D721Med (cell line): ENCODE results near the gene FADS3.

ENCODE experiments used
- DNase-seq: peaks from one replicate; pipeline ENCODE4 v3.0.0; 2011; ENCODE audit warnings: low spot score; ENCODE audit not compliant: insufficient read length
- FAIRE-seq: peaks from 2 replicates; lab custom pipeline; 2011; peaks lifted over from hg19 to GRCh38; lab: Jason Lieb, UNC
- CTCF ChIP-seq: IDR thresholded peaks from 2 replicates; pipeline ENCODE4 v1.5.1; 2012; ENCODE audit warnings: mild to moderate bottlenecking, control low read depth; ENCODE audit not compliant: insufficient read depth; ENCODE audit errors: missing control alignments

Gene FADS3

GRCh38 chr11:61869708-61870451, 21.5 kb downstream of the FADS3 start:
- no peak for FAIRE-seq

GRCh38 chr11:61869429-61869707, 22.0 kb downstream of the FADS3 start:
- TF ChIP-seq CTCF = no peak
- FAIRE-seq = no peak
- DNase-seq = no peak

More at GRCh38 chr11:61869708-61870451, 21.5 kb downstream of the FADS3 start:
- no peak for TF ChIP-seq CTCF
- no peak for DNase-seq

DNA sequence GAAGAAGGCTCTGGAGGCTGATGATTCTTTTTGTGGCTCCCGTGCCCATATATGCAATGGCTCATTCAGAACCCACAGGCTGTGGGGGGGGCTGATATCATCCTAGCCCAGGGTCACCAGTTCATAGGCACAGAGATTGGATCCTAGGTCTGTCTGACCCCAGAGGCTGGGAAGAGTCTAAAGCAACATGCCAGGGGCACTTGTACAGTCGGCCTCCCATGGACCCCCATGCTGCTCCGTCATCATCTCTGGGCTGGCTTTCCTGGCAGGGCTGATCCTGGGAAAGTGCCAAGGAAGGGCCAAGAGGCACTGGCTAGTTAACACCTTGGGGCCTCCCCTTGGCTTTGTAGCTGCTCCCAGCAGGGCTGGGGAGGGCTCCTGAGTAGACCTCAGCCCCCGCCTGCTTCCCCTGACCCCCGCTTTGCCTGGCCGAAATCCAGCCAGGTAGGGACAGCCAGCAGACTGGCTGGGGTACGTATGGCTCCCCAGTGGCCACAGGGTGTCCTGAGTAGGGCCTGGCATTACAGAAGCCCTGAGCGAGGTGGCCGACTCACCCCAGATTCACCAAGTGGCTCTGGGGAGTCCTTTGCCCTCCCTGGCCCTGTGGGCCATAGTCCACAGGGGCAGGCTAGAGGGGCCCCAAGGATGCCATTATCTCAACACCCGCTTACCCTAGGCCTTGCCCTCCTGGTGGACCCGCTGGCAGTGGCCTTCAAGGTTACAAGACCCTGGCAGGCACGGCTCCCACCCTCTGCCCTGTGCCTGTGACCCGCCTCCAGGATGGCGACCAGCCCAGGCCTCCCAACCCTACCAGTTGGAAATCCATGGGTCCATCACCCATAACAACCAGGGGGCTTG, 22.5 kb downstream of the FADS3 start:
- DNase-seq (no peak), FAIRE-seq (no peak)
- TF ChIP-seq CTCF = no peak

DNA sequence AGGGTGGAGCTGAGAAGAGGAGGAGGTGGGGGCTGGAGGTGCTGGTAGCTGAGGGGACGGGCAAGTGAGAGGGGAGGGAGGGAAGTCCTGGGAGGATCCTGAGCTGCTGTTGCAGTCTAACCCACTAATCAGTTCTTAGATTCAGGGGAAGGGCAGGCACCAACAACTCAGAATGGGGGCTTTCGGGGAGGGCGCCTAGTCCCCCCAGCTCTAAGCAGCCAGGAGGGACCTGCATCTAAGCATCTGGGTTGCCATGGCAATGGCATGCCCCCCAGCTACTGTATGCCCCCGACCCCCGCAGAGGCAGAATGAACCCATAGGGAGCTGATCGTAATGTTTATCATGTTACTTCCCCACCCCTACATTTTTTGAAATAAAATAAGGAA, 24.4 kb downstream of the FADS3 start:
- FAIRE-seq (no peak), DNase-seq (no peak)
- no peak for TF ChIP-seq CTCF

DNA sequence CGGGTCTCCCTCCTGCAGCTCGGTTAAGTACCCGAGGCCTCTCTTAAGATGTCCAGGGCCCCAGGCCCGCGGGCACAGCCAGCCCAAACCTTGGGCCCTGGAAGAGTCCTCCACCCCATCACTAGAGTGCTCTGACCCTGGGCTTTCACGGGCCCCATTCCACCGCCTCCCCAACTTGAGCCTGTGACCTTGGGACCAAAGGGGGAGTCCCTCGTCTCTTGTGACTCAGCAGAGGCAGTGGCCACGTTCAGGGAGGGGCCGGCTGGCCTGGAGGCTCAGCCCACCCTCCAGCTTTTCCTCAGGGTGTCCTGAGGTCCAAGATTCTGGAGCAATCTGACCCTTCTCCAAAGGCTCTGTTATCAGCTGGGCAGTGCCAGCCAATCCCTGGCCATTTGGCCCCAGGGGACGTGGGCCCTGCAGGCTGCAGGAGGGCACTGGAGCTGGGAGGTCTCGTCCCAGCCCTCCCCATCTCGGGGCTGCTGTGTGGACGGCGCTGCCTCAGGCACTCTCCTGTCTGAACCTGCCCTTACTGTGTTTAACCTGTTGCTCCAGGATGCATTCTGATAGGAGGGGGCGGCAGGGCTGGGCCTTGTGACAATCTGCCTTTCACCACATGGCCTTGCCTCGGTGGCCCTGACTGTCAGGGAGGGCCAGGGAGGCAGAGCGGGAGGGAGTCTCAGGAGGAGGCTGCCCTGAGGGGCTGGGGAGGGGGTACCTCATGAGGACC, 25.0 kb downstream of the FADS3 start:
- no peak for TF ChIP-seq CTCF
- FAIRE-seq = no peak
- no peak for DNase-seq

GRCh38 chr11:61864814-61865775, 26.2 kb downstream of the FADS3 start:
- DNase-seq = no peak
- no peak for TF ChIP-seq CTCF
- no peak for FAIRE-seq
